Neural cell (in vitro differentiated cells): ENCODE data around the gene ZCCHC24.

Experiments
- MXI1 ChIP-seq: fragments of 450-650 bp; conservative IDR thresholded peaks from 2 replicates; pipeline ENCODE4 v1.6.1; 2014; ENCODE audit warnings: antibody characterized with exemption, mild to moderate bottlenecking; ENCODE audit not compliant: poor library complexity, severe bottlenecking
- POLR2AphosphoS5 ChIP-seq: IDR thresholded peaks from 2 replicates; pipeline ENCODE4 v1.6.1; 2012
- TAF1 ChIP-seq: IDR thresholded peaks from 2 replicates; pipeline ENCODE4 v1.6.1; 2012; ENCODE audit warnings: low read depth
- TF ChIP-seq, protein P1 (sequence below): fragments of 450-650 bp; IDR thresholded peaks from 2 replicates; pipeline ENCODE4 v1.5.1; 2014; ENCODE audit warnings: antibody characterized with exemption, mild to moderate bottlenecking, moderate library complexity; ENCODE audit not compliant: poor library complexity, severe bottlenecking
- TF ChIP-seq, protein P2 (sequence below): IDR thresholded peaks from 2 replicates; pipeline ENCODE4 v1.6.1; 2012; ENCODE audit warnings: borderline replicate concordance

DNA sequence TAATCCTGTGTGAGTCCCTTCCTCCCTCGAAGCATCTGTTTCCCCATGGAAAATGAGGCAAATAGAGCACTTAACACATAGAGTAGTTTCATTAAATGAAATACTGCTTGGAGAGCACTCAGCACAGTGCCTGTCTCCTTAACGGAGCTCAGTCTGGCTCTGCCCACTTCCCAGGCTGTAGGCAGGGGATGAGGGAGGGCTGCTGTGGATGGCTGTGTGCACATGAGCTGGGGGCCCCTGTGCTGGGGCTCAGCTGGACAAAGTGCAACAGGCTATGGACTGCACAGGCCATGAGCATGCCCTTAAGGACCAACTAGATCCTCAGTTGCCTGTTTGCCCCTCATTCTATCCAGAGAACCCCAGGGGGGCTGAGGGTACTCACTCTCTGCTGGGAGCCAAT is 14.5 kb downstream of the ZCCHC24 start:
- TF ChIP-seq, protein P1, sequence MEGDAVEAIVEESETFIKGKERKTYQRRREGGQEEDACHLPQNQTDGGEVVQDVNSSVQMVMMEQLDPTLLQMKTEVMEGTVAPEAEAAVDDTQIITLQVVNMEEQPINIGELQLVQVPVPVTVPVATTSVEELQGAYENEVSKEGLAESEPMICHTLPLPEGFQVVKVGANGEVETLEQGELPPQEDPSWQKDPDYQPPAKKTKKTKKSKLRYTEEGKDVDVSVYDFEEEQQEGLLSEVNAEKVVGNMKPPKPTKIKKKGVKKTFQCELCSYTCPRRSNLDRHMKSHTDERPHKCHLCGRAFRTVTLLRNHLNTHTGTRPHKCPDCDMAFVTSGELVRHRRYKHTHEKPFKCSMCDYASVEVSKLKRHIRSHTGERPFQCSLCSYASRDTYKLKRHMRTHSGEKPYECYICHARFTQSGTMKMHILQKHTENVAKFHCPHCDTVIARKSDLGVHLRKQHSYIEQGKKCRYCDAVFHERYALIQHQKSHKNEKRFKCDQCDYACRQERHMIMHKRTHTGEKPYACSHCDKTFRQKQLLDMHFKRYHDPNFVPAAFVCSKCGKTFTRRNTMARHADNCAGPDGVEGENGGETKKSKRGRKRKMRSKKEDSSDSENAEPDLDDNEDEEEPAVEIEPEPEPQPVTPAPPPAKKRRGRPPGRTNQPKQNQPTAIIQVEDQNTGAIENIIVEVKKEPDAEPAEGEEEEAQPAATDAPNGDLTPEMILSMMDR = no peak
- TF ChIP-seq, protein P2, sequence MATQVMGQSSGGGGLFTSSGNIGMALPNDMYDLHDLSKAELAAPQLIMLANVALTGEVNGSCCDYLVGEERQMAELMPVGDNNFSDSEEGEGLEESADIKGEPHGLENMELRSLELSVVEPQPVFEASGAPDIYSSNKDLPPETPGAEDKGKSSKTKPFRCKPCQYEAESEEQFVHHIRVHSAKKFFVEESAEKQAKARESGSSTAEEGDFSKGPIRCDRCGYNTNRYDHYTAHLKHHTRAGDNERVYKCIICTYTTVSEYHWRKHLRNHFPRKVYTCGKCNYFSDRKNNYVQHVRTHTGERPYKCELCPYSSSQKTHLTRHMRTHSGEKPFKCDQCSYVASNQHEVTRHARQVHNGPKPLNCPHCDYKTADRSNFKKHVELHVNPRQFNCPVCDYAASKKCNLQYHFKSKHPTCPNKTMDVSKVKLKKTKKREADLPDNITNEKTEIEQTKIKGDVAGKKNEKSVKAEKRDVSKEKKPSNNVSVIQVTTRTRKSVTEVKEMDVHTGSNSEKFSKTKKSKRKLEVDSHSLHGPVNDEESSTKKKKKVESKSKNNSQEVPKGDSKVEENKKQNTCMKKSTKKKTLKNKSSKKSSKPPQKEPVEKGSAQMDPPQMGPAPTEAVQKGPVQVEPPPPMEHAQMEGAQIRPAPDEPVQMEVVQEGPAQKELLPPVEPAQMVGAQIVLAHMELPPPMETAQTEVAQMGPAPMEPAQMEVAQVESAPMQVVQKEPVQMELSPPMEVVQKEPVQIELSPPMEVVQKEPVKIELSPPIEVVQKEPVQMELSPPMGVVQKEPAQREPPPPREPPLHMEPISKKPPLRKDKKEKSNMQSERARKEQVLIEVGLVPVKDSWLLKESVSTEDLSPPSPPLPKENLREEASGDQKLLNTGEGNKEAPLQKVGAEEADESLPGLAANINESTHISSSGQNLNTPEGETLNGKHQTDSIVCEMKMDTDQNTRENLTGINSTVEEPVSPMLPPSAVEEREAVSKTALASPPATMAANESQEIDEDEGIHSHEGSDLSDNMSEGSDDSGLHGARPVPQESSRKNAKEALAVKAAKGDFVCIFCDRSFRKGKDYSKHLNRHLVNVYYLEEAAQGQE = no peak
- TF ChIP-seq MXI1 (no peak), TAF1 (no peak), POLR2AphosphoS5 (no peak)
